HG02970 (cell line): ENCODE measurements around the gene CADM2.

ENCODE experiments used
- ATAC-seq: cut with Tn5 transposase; IDR thresholded peaks from one replicate; pipeline ENCODE4 v1.9.1; 2021; ENCODE audit warnings: mild to moderate bottlenecking, moderate library complexity, moderate number of reproducible peaks; ENCODE audit not compliant: unreplicated experiment, low FRiP score

CADM2 gene

GRCh38 chr3:86051058-86051457, 1092.3 kb downstream of the CADM2 start:
- ATAC-seq = no peak

DNA sequence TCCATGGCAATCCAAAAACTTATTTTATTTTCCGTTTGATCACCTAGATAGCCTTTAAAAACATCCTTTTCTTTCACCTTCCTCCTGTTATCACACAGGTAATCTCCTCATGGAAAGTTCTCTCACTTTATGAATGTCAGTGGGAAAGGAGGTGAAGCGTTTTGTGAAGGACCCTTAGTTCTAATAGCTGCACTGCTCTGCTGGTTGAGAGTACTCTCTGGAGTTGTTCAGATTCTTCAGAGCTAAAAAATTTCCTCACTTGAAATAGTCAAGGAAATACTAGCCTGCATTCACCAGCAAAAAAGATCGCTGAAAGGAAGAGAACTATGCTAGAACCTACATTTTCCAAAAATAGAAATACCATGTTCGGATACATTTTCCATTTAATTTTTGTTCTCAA, 1097.2 kb downstream of the CADM2 start:
- no peak for ATAC-seq

- no peak for ATAC-seq
Measured at GRCh38 chr3:86056962-86057361, 1098.2 kb downstream of the CADM2 start.

GRCh38 chr3:86073799-86074198, 1115.0 kb downstream of the CADM2 start:
- ATAC-seq = no peak

GRCh38 chr3:86087160-86087871, 1128.5 kb downstream of the CADM2 start:
- no peak for ATAC-seq

GRCh38 chr3:86104154-86104553, 1145.4 kb downstream of the CADM2 start:
- no peak for ATAC-seq

GRCh38 chr3:86109434-86109833, 1150.6 kb downstream of the CADM2 start:
- no peak for ATAC-seq
